ENCODE data around the gene GAB2. TPM values are rescaled to one million over a fixed set of nuclear protein-coding genes. Genes with fewer than 3 reads are reported as not detected.
A peak's percentile ranks its signal among the peaks of the same experiment; 100 is the strongest.

Gene GAB2
- total and polyA plus RNA-seq, 10 of the 15 experiments (the other 5 are each of a cell fraction or from before 2014, with no cell fraction given), result 0.69 to 12.6 (median 3.8) TPM

GRCh38 chr11:78228467-78228866 is 189.2 kb downstream of the GAB2 start (continued):
- no peak for TF ChIP-seq SKIL (IDR thresholded peaks at IDR 0.05; ENCODE audit: low read depth, poor library complexity, severe bottlenecking)
- TF ChIP-seq RUNX3 (IDR thresholded peaks at IDR 0.05; ENCODE audit: low read length), result peak; percentile 20; the same call in 1 of the 2 replicates
- TF ChIP-seq TCF12 (IDR thresholded peaks at IDR 0.05; ENCODE audit: low read depth, low read length), result peak; percentile 58; the same call in 1 of the 2 replicates
- TF ChIP-seq YY1 (IDR thresholded peaks at IDR 0.05; ENCODE audit: low read depth, low read length), result peak; percentile 76
- no peak for TF ChIP-seq STAT1 (conservative IDR thresholded peaks at IDR 0.05)
- 0 out of 4 replicates have a peak, but pooled peaks of 1 of the 2 experiments have one; percentile 32 for TF ChIP-seq ETV6 (conservative IDR thresholded peaks at IDR 0.05 in 1 of 2, IDR thresholded peaks at IDR 0.05 in 1 of 2; ENCODE audit: borderline replicate concordance in 1 of 2, low read depth in 1 of 2)
- TF ChIP-seq IRF4 (IDR thresholded peaks at IDR 0.05; ENCODE audit: low read depth, low read length), result no peak
- TF ChIP-seq SMARCA5 (IDR thresholded peaks at IDR 0.05), result no peak
- TF ChIP-seq HCFC1 (IDR thresholded peaks at IDR 0.05; ENCODE audit: low read length), result no peak
- TF ChIP-seq RAD21 (IDR thresholded peaks at IDR 0.05; ENCODE audit: insufficient read depth, low read depth, low read length), result peak; percentile 99
- TF ChIP-seq BRCA1 (IDR thresholded peaks at IDR 0.05; ENCODE audit: low read depth, low read length), result no peak
- TF ChIP-seq ZZZ3 (IDR thresholded peaks at IDR 0.05; ENCODE audit: control insufficient read depth, insufficient read length, low read depth), result no peak
- TF ChIP-seq FOXM1 (IDR thresholded peaks at IDR 0.05; ENCODE audit: low read depth, low read length), result 0 out of 2 replicates have a peak, but pooled peaks have one; percentile 56
- no peak for TF ChIP-seq JUND (IDR thresholded peaks at IDR 0.05; ENCODE audit: low read depth, low read length)
- TF ChIP-seq BHLHE40 (IDR thresholded peaks at IDR 0.05; ENCODE audit: borderline replicate concordance in 1 of 2, low read depth in 2 of 2, low read length in 1 of 2), result no peak
- no peak for TF ChIP-seq ATF3 (IDR thresholded peaks at IDR 0.05; ENCODE audit: borderline replicate concordance, extremely low read depth, low read depth, low read length)
- TF ChIP-seq GATAD2B (conservative IDR thresholded peaks at IDR 0.05; ENCODE audit: low read depth), result no peak
- no peak for TF ChIP-seq PRDM15 (CRISPR knock-in tag; IDR thresholded peaks at IDR 0.05)
- no peak for TF ChIP-seq EZH2 (IDR thresholded peaks at IDR 0.05; ENCODE audit: borderline replicate concordance, control insufficient read depth, low read depth, low read length)
